Stimulated activated effector memory CD8-positive, alpha-beta T cell treated with anti-CD3 and anti-CD28 coated beads, Interleukin-12 subunit alpha, Interleukin-12 subunit beta, amount 100 ng/mL, for 72 hours (primary cell): Measurements from ENCODE around the gene PVRIG.
"Not testable (repeated sequence)": the region's sequence is repeated elsewhere in the genome, so short reads cannot be mapped to it uniquely, and the experiment has no call there.

Source experiments
- ATAC-seq: fragments of 150-1000 bp; cut with Tn5 transposase; 2 replicates; pipeline ENCODE4 v1.10.0; 2021
- DNase-seq, 2 donors: peaks; one replicate each; pipeline ENCODE4 v3.0.0; 2021 to 2022; ENCODE audit warnings: low spot score in 2 of 2
- H3K27ac Mint-ChIP-seq: one replicate; pipeline ENCODE4 v1.8.0; 2022; ENCODE audit warnings: mild to moderate bottlenecking, mixed read lengths
- H3K36me3 Mint-ChIP-seq: one replicate; pipeline ENCODE4 v1.8.0; 2022; ENCODE audit warnings: mild to moderate bottlenecking, mixed read lengths
- H3K4me1 Mint-ChIP-seq: one replicate; pipeline ENCODE4 v1.8.0; 2022; ENCODE audit warnings: mixed read lengths
- H3K4me3 Mint-ChIP-seq: one replicate; pipeline ENCODE4 v1.8.0; 2022; ENCODE audit warnings: mild to moderate bottlenecking, mixed read lengths
- H3K9me3 Mint-ChIP-seq: one replicate; pipeline ENCODE4 v1.8.0; 2022; ENCODE audit warnings: mixed read lengths

The PVRIG gene

GRCh38 chr7:100246121-100246864 lies 26.5 kb downstream of the PVRIG start:
- Mint-ChIP-seq H3K27ac (peak overlapping the region; percentile 63), H3K4me1 (peaks cover 37% of the 10 kb centered on the region), H3K36me3 (peaks cover 14% of the 10 kb centered on the region)
- H3K9me3 Mint-ChIP-seq, ATAC-seq, DNase-seq, H3K4me3 Mint-ChIP-seq: not testable (repeated sequence)

- Mint-ChIP-seq H3K4me1 (peaks cover 37% of the 10 kb centered on the region), H3K36me3 (peaks cover 14% of the 10 kb centered on the region)
- ATAC-seq, DNase-seq, H3K27ac Mint-ChIP-seq, H3K4me3 Mint-ChIP-seq, H3K9me3 Mint-ChIP-seq: not testable (repeated sequence)
Measured at GRCh38 chr7:100246865-100247137, 27.1 kb downstream of the PVRIG start.

- Mint-ChIP-seq H3K9me3 (no peaks in the 10 kb centered on the region), H3K4me3 (no peak overlapping the region), H3K36me3 (peaks cover 12% of the 10 kb centered on the region), H3K4me1 (peaks cover 37% of the 10 kb centered on the region), H3K27ac (no peak overlapping the region)
- ATAC-seq = no peak
- no peak for DNase-seq
Measured at GRCh38 chr7:100247152-100247757, 27.5 kb downstream of the PVRIG start.

- Mint-ChIP-seq H3K36me3 (peaks cover 3% of the 10 kb centered on the region), H3K4me1 (peaks cover 26% of the 10 kb centered on the region), H3K27ac (peak overlapping the region; percentile 40), H3K4me3 (no peak overlapping the region), H3K9me3 (no peaks in the 10 kb centered on the region)
- ATAC-seq (no peak), DNase-seq (no peak)
Measured at GRCh38 chr7:100248483-100248882, 28.7 kb downstream of the PVRIG start.

DNA sequence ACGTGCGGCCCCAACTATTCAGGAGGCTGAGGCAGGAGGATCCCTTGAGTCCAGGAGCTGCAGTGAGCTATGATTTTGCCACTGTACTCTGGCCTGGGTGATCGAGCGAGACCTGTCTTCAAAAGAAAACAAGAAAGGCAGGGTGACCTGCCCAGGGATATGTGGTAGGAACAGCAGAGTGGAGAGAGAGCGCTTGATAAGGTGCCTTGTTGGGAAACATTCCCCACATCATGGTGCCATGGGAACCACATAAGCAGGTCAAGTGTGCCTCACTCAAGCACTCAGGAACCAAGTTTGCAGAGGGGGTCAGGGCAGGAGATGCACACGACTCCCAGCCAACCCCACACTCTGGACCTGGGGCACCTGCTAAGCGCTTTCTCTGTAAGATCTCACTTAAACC lies 37.3 kb downstream of the PVRIG start:
- ATAC-seq = no peak
- H3K4me1 Mint-ChIP-seq = peaks cover under 1% of the 10 kb centered on the region
- H3K27ac Mint-ChIP-seq = no peak overlapping the region
- H3K36me3 Mint-ChIP-seq = peaks cover 14% of the 10 kb centered on the region
- H3K9me3 Mint-ChIP-seq = no peaks in the 10 kb centered on the region
- no peak for DNase-seq
- H3K4me3 Mint-ChIP-seq = no peak overlapping the region

GRCh38 chr7:100259984-100260383 lies 40.2 kb downstream of the PVRIG start:
- not testable (repeated sequence) for DNase-seq, H3K9me3 Mint-ChIP-seq, H3K4me3 Mint-ChIP-seq, H3K4me1 Mint-ChIP-seq, H3K27ac Mint-ChIP-seq, ATAC-seq
- H3K36me3 Mint-ChIP-seq = peaks cover 20% of the 10 kb centered on the region

GRCh38 chr7:100262896-100263295 lies 43.1 kb downstream of the PVRIG start:
- DNase-seq, H3K9me3 Mint-ChIP-seq, ATAC-seq, H3K4me3 Mint-ChIP-seq, H3K27ac Mint-ChIP-seq: not testable (repeated sequence)
- Mint-ChIP-seq H3K36me3 (peaks cover 15% of the 10 kb centered on the region), H3K4me1 (peaks cover 15% of the 10 kb centered on the region)

DNA sequence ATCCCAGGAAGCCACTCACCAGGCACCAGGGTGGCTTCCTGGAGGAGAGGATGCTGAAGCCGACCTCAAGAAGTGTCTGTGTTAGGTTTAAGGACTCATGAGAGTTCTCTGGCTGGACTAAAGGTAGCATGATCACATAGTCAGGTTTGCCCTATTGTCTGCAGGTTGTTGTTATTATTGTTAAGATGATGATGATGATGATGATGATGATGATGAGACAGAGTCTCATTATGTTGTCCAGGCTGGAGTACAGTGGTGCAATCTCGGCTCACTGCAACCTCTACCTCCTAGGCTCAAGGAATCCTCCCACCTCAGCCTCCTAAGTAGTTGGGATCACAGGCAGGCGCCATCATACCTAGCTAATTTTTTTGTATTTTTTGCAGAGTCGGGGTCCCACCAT lies 44.5 kb downstream of the PVRIG start:
- not testable (repeated sequence) for H3K27ac Mint-ChIP-seq, H3K9me3 Mint-ChIP-seq, ATAC-seq, H3K4me3 Mint-ChIP-seq, DNase-seq
- H3K4me1 Mint-ChIP-seq = peaks cover 21% of the 10 kb centered on the region
- peaks cover 15% of the 10 kb centered on the region for H3K36me3 Mint-ChIP-seq

DNA sequence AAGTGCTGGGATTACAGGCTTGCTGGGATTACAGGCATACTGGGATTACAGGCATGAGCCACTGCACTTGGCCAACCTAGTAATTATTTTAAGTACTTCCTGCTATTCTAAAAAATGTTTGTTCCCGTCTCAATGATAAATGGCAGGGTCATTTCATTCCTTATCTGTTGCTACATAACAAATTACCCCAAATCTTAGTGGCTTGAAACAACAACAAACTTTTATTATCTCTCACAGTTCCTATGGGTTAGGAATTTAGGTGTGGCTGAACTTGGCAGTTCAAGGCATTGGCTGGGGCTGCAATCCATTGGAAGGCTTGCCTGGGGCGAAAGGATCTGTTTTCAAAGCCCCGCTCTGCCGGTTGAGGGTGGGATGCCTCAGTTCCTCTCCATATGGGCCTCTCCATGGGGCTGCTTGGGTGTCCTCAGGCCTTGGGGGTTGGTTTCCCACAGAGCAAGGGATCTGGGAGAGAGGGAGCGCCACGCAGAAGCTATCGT lies 45.0 kb downstream of the PVRIG start:
- ATAC-seq, DNase-seq, H3K9me3 Mint-ChIP-seq, H3K4me3 Mint-ChIP-seq, H3K27ac Mint-ChIP-seq: not testable (repeated sequence)
- peaks cover 15% of the 10 kb centered on the region for H3K36me3 Mint-ChIP-seq
- H3K4me1 Mint-ChIP-seq = peaks cover 21% of the 10 kb centered on the region

- ATAC-seq, H3K9me3 Mint-ChIP-seq, DNase-seq, H3K4me3 Mint-ChIP-seq: not testable (repeated sequence)
- peaks cover 26% of the 10 kb centered on the region for H3K4me1 Mint-ChIP-seq
- H3K36me3 Mint-ChIP-seq = peaks cover 15% of the 10 kb centered on the region
- peak overlapping the region; percentile 30 for H3K27ac Mint-ChIP-seq
Measured at GRCh38 chr7:100265851-100266250, 46.1 kb downstream of the PVRIG start.

DNA sequence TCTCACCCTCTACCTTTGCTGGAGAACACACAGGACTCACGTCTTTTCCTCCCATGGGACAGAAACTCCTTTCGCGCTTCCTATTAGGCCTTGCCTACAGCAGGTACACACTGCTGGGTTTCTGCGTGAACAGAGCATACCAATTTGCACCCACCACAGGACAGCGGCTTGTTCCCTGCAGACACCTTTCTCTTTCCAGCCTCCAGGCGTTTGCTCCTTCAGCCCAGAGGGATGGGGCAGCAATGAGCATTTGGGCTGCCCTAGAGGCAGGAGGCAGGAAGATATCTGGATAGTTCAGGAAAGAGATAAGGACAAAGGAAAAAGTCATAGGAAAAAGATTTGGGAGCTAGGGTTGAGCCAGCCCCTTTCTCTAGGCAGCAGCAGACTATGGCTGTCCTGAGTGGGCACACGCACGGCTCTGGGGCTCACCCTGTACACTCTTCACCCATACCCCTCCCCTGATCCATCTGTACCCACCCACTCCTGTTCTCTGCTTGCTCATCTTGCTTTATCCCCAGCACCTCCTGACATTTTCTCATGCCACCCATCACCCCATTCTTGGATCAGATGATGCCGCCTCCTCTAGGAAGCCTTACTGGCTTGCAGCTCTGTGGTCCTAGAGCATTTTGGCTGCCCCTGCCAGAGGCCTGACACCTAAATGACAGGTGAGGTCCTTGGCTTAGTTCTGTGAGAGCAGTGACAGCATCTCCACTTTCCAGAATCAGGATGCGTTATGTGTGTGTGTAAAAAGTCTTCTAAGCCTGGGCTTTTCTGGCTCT lies 47.0 kb downstream of the PVRIG start:
- DNase-seq = no peak
- no peak for ATAC-seq
- Mint-ChIP-seq H3K4me1 (peaks cover 30% of the 10 kb centered on the region), H3K9me3 (no peaks in the 10 kb centered on the region), H3K4me3 (no peak overlapping the region), H3K27ac (no peak overlapping the region), H3K36me3 (peaks cover 8% of the 10 kb centered on the region)

GRCh38 chr7:100267648-100268047 lies 47.9 kb downstream of the PVRIG start:
- Mint-ChIP-seq H3K27ac (no peak overlapping the region), H3K4me3 (no peak overlapping the region)

GRCh38 chr7:100268882-100269281 lies 49.1 kb downstream of the PVRIG start:
- not testable (repeated sequence) for H3K9me3 Mint-ChIP-seq, ATAC-seq, DNase-seq, H3K27ac Mint-ChIP-seq, H3K36me3 Mint-ChIP-seq, H3K4me3 Mint-ChIP-seq
- peaks cover 24% of the 10 kb centered on the region for H3K4me1 Mint-ChIP-seq

More at GRCh38 chr7:100267648-100268047, 47.9 kb downstream of the PVRIG start:
- ATAC-seq (no peak), DNase-seq (no peak)
- peaks cover 6% of the 10 kb centered on the region for H3K36me3 Mint-ChIP-seq
- peaks cover 24% of the 10 kb centered on the region for H3K4me1 Mint-ChIP-seq
- H3K9me3 Mint-ChIP-seq = no peaks in the 10 kb centered on the region

GRCh38 chr7:100269306-100270045 lies 49.7 kb downstream of the PVRIG start:
- Mint-ChIP-seq H3K4me3 (peak overlapping the region; percentile 64), H3K4me1 (peaks cover 24% of the 10 kb centered on the region)
- not testable (repeated sequence) for DNase-seq, H3K36me3 Mint-ChIP-seq, H3K27ac Mint-ChIP-seq, H3K9me3 Mint-ChIP-seq, ATAC-seq
